Neutrophil (primary cell): ENCODE measurements around the gene ZNF683.

Experiments
- H3K27ac ChIP-seq: fragments of 200-600 bp; sonication (generic); 2 replicates; pipeline ENCODE4 v1.5.1; 2016; ENCODE audit warnings: mild to moderate bottlenecking, moderate library complexity
- H3K27me3 ChIP-seq: fragments of 200-600 bp; sonication (generic); 2 replicates; pipeline ENCODE4 v1.6.0; 2016; ENCODE audit warnings: mild to moderate bottlenecking
- H3K36me3 ChIP-seq: fragments of 200-600 bp; sonication (generic); 2 replicates; pipeline ENCODE4 v1.5.1; 2017
- H3K4me1 ChIP-seq, 2 experiments: fragments of 200-600 bp in 1 of 2; sonication (generic) in 1 of 2; 1 replicate in 1 of 2; 2 replicates in 1 of 2; pipeline versions ENCODE4 v1.5.1 to v1.6.1; 2013 to 2016; ENCODE audit warnings: low read depth in 1 of 2, low read length in 1 of 2, mild to moderate bottlenecking in 1 of 2, moderate library complexity in 1 of 2; ENCODE audit not compliant: control insufficient read depth in 1 of 2, insufficient read depth in 1 of 2
- H3K4me3 ChIP-seq, 2 experiments: fragments of 200-600 bp in 1 of 2; sonication (generic) in 1 of 2; 1 replicate in 1 of 2; 2 replicates in 1 of 2; pipeline ENCODE4 v1.5.1; 2013 to 2016; ENCODE audit warnings: low read depth in 1 of 2, low read length in 1 of 2, mild to moderate bottlenecking in 1 of 2, moderate library complexity in 1 of 2
- H3K9me3 ChIP-seq: fragments of 200-600 bp; sonication (generic); 2 replicates; pipeline ENCODE4 v1.5.1; 2016
- CTCF ChIP-seq: fragments of 200-600 bp; sonication (generic); IDR thresholded peaks from 2 replicates; pipeline ENCODE4 v1.5.1; 2016; ENCODE audit warnings: antibody characterized with exemption

The ZNF683 gene

GRCh38 chr1:26345718-26346117 is 26.8 kb downstream of the ZNF683 start:
- Histone ChIP-seq H3K4me3 (no peak overlapping the region), H3K4me1 (peaks cover 0 to 5% of the 10 kb centered on the region in 2 experiments), H3K27ac (no peak overlapping the region), H3K9me3 (no peaks in the 10 kb centered on the region), H3K36me3 (no peaks in the 10 kb centered on the region), H3K27me3 (peaks cover 14% of the 10 kb centered on the region)
- TF ChIP-seq CTCF: no peak

- H3K27me3 ChIP-seq: peaks cover 14% of the 10 kb centered on the region
- TF ChIP-seq CTCF: no peak
- no peak overlapping the region for H3K27ac ChIP-seq
- H3K9me3 ChIP-seq: no peaks in the 10 kb centered on the region
- H3K36me3 ChIP-seq: no peaks in the 10 kb centered on the region
- peaks cover 0 to 5% of the 10 kb centered on the region in 2 experiments for H3K4me1 ChIP-seq
- no peak overlapping the region for H3K4me3 ChIP-seq
These were observed 28.2 kb downstream of the ZNF683 start for GRCh38 chr1:26344147-26344920.

GRCh38 chr1:26340047-26340481 is 32.5 kb downstream of the ZNF683 start:
- peaks cover 18 to 19% of the 10 kb centered on the region in 2 experiments for H3K4me1 ChIP-seq
- H3K9me3 ChIP-seq: no peaks in the 10 kb centered on the region
- TF ChIP-seq CTCF: no peak
- H3K27me3 ChIP-seq: peaks cover 39% of the 10 kb centered on the region
- H3K27ac ChIP-seq: no peak overlapping the region
- no peaks in the 10 kb centered on the region for H3K36me3 ChIP-seq
- H3K4me3 ChIP-seq: no peak overlapping the region

- Histone ChIP-seq H3K4me1 (peaks cover 32 to 33% of the 10 kb centered on the region in 2 experiments), H3K9me3 (no peaks in the 10 kb centered on the region), H3K27ac (no peak overlapping the region), H3K4me3 (no peak overlapping the region), H3K36me3 (no peaks in the 10 kb centered on the region), H3K27me3 (peaks cover 39% of the 10 kb centered on the region)
- TF ChIP-seq CTCF: no peak
These were observed 33.9 kb downstream of the ZNF683 start for GRCh38 chr1:26338670-26339069.

- Histone ChIP-seq H3K4me3 (no peak overlapping the region), H3K27ac (no peak overlapping the region), H3K4me1 (peaks cover 41 to 42% of the 10 kb centered on the region in 2 experiments), H3K9me3 (no peaks in the 10 kb centered on the region), H3K27me3 (peaks cover 33% of the 10 kb centered on the region), H3K36me3 (no peaks in the 10 kb centered on the region)
- no peak for TF ChIP-seq CTCF
These were observed 34.9 kb downstream of the ZNF683 start for GRCh38 chr1:26337625-26338024.
